H1 (cell line): ENCODE data around the gene HMGCLL1. TPM values are rescaled to one million over a fixed set of nuclear protein-coding genes. Genes with fewer than 3 reads are reported as not detected.

ENCODE experiments used
- CTCF ChIA-PET: fragments of 300-600 bp; sonication (Branson Sonifier 250); formaldehyde crosslinking; loops from one replicate; lab custom pipeline; 2021; ENCODE audit not compliant: partially characterized antibody; lab: Charles Lee
- POLR2A ChIA-PET: fragments of 300-600 bp; sonication (Branson Sonifier 250); formaldehyde crosslinking; loops from one replicate; lab custom pipeline; 2021; ENCODE audit warnings: inconsistent platforms; ENCODE audit not compliant: partially characterized antibody; lab: Charles Lee
- DNase-seq, 2 experiments: peaks; one replicate each; pipeline versions ENCODE4 v3.0.0 to v3.0.0-alpha.2; 2010 to 2022; ENCODE audit warnings: low spot score in 2 of 2, low read depth in 1 of 2, mixed read lengths in 1 of 2
- FAIRE-seq: peaks from 2 replicates; lab custom pipeline; 2011; peaks lifted over from hg19 to GRCh38; lab: Jason Lieb, UNC
- H2AFZ ChIP-seq: 2 replicates; pipeline ENCODE4 v1.8.1; 2012; ENCODE audit warnings: low read length, inconsistent platforms
- H2AK5ac ChIP-seq: 2 replicates; pipeline ENCODE4 v1.6.1; 2013; ENCODE audit warnings: low read depth, low read length
- H2BK120ac ChIP-seq: replicated peaks from 2 replicates; pipeline ENCODE3; 2013; ENCODE audit warnings: low read depth, low read length, inconsistent platforms
- H2BK12ac ChIP-seq: 2 replicates; pipeline ENCODE4 v1.6.1; 2013; ENCODE audit warnings: low read depth, low read length
- H2BK15ac ChIP-seq: 2 replicates; pipeline ENCODE4 v1.6.1; 2013; ENCODE audit warnings: low read length
- H2BK20ac ChIP-seq: 2 replicates; pipeline ENCODE4 v1.6.1; 2013; ENCODE audit warnings: low read length
- H2BK5ac ChIP-seq: 2 replicates; pipeline ENCODE4 v1.6.1; 2013; ENCODE audit warnings: low read depth, low read length
- H3K14ac ChIP-seq: 2 replicates; pipeline ENCODE4 v1.6.1; 2013; ENCODE audit warnings: inconsistent platforms; ENCODE audit not compliant: insufficient read length
- H3K18ac ChIP-seq: 2 replicates; pipeline ENCODE4 v1.6.1; 2013; ENCODE audit warnings: low read length; ENCODE audit errors: extremely low read depth
- H3K23ac ChIP-seq: 2 replicates; pipeline ENCODE4 v1.6.1; 2013; ENCODE audit warnings: inconsistent platforms; ENCODE audit not compliant: insufficient read length
- H3K23me2 ChIP-seq: 2 replicates; pipeline ENCODE4 v1.6.1; 2013; ENCODE audit warnings: low read depth, low read length
- H3K27ac ChIP-seq: 2 replicates; pipeline ENCODE4 v1.6.1; 2011; ENCODE audit warnings: low read depth, low read length, inconsistent platforms
- H3K27me3 ChIP-seq, 4 experiments: replicated peaks in 1 of 4; 1 replicate in 1 of 4; 2 replicates in 3 of 4; pipeline versions ENCODE4 v1.6.1 to v1.8.1; 2011 to 2013; ENCODE audit warnings: low read length in 3 of 4, mild to moderate bottlenecking in 3 of 4, inconsistent platforms in 2 of 4, mixed read lengths in 2 of 4, moderate library complexity in 1 of 4; ENCODE audit not compliant: control insufficient read depth in 3 of 4, insufficient read depth in 3 of 4; ENCODE audit errors: extremely low read depth in 1 of 4
- H3K36me3 ChIP-seq, 4 experiments: 2 replicates each; pipeline versions ENCODE4 v1.6.1 to v1.8.1; 2011 to 2013; ENCODE audit warnings: mild to moderate bottlenecking in 4 of 4, low read length in 3 of 4, moderate library complexity in 2 of 4, control low read depth in 1 of 4, inconsistent platforms in 1 of 4; ENCODE audit not compliant: insufficient read depth in 4 of 4, control insufficient read depth in 2 of 4
- H3K4ac ChIP-seq: replicated peaks from 2 replicates; pipeline ENCODE3; 2013; ENCODE audit warnings: low read length, low read depth, mixed read lengths, inconsistent platforms; ENCODE audit not compliant: insufficient read length
- H3K4me1 ChIP-seq, 4 experiments: replicated peaks in 1 of 4; 1 replicate in 1 of 4; 2 replicates in 3 of 4; pipeline versions ENCODE4 v1.6.1 to v1.8.1; 2011 to 2013; ENCODE audit warnings: low read length in 3 of 4, inconsistent platforms in 2 of 4, mixed read lengths in 1 of 4; ENCODE audit not compliant: insufficient read depth in 4 of 4, control insufficient read depth in 3 of 4
- H3K4me2 ChIP-seq, 2 experiments: 2 replicates each; pipeline versions ENCODE4 v1.6.1 to v1.8.1; 2011 to 2013; ENCODE audit warnings: low read depth in 2 of 2, low read length in 2 of 2, control low read depth in 1 of 2, inconsistent platforms in 1 of 2, mild to moderate bottlenecking in 1 of 2; ENCODE audit not compliant: insufficient read depth in 1 of 2
- H3K4me3 ChIP-seq, 4 experiments: fragments of 200-600, 300-600 bp in 1 of 4; sonication (generic), shearing (Covaris generic), sonication (Bioruptor Twin) in 1 of 4; 2 replicates each; pipeline versions ENCODE4 v1.5.1 to v1.8.1; 2011 to 2016; ENCODE audit warnings: low read length in 4 of 4, low read depth in 3 of 4, control low read depth in 2 of 4, inconsistent platforms in 2 of 4, mild to moderate bottlenecking in 2 of 4, mixed read lengths in 1 of 4, moderate library complexity in 1 of 4; ENCODE audit not compliant: insufficient read depth in 2 of 4; ENCODE audit errors: extremely low read depth in 1 of 4
- H3K56ac ChIP-seq: replicated peaks from 2 replicates; pipeline ENCODE3; 2013; ENCODE audit warnings: low read depth, mild to moderate bottlenecking, mixed read lengths, low read length, inconsistent platforms; ENCODE audit not compliant: insufficient read length
- H3K79me1 ChIP-seq: 2 replicates; pipeline ENCODE4 v1.6.1; 2013; ENCODE audit warnings: low read depth, low read length, control low read depth
- H3K79me2 ChIP-seq, 2 experiments: 2 replicates each; pipeline versions ENCODE4 v1.6.1 to v1.8.1; 2012 to 2013; ENCODE audit warnings: low read length in 2 of 2, mild to moderate bottlenecking in 2 of 2, inconsistent platforms in 1 of 2; ENCODE audit not compliant: insufficient read depth in 2 of 2, control insufficient read depth in 1 of 2
- H3K9ac ChIP-seq, 4 experiments: replicated peaks in 1 of 4; 1 replicate in 1 of 4; 2 replicates in 3 of 4; pipeline versions ENCODE4 v1.6.1 to v1.8.1; 2011 to 2013; ENCODE audit warnings: low read depth in 3 of 4, low read length in 3 of 4, control low read depth in 2 of 4, mild to moderate bottlenecking in 2 of 4, moderate library complexity in 2 of 4, inconsistent platforms in 1 of 4; ENCODE audit errors: extremely low read depth in 1 of 4
- H3K9me3 ChIP-seq, 2 experiments: 2 replicates each; pipeline versions ENCODE4 v1.6.1 to v1.8.1; 2012 to 2013; ENCODE audit warnings: mild to moderate bottlenecking in 2 of 2, moderate library complexity in 2 of 2, control low read depth in 1 of 2, inconsistent platforms in 1 of 2, low read depth in 1 of 2, low read length in 1 of 2, mixed read lengths in 1 of 2; ENCODE audit not compliant: insufficient read depth in 2 of 2
- H4K20me1 ChIP-seq, 2 experiments: replicated peaks in 1 of 2; 2 replicates each; pipeline versions ENCODE3 to v1.8.1; 2011 to 2013; ENCODE audit warnings: inconsistent platforms in 2 of 2, low read length in 2 of 2, mild to moderate bottlenecking in 1 of 2; ENCODE audit not compliant: insufficient read depth in 2 of 2, control insufficient read depth in 1 of 2
- H4K5ac ChIP-seq: 2 replicates; pipeline ENCODE4 v1.6.1; 2013; ENCODE audit warnings: low read length, low read depth, mixed read lengths, inconsistent platforms; ENCODE audit not compliant: insufficient read length
- H4K8ac ChIP-seq: 2 replicates; pipeline ENCODE4 v1.8.0; 2013; ENCODE audit warnings: mild to moderate bottlenecking, moderate library complexity, low read length, inconsistent platforms; ENCODE audit not compliant: insufficient read depth; ENCODE audit errors: extremely low read depth
- H4K91ac ChIP-seq: replicated peaks from 2 replicates; pipeline ENCODE3; 2013; ENCODE audit warnings: low read length, mixed read lengths, inconsistent platforms; ENCODE audit not compliant: insufficient read length
- BRCA1 ChIP-seq: IDR thresholded peaks from 2 replicates; pipeline ENCODE4 v1.6.1; 2012; ENCODE audit warnings: low read depth, low read length, improper control_type of control experiment
- MAFK ChIP-seq: IDR thresholded peaks from 2 replicates; pipeline ENCODE4 v1.6.1; 2012; ENCODE audit warnings: low read depth, mild to moderate bottlenecking, improper control_type of control experiment, low read length
- WGBS, 2 experiments: shearing (Covaris generic) in 1 of 2; methylation state at CpG; one replicate each; pipeline versions ENCODE4 v1.1.6 to v1.1.7; 2013 to 2015; ENCODE audit warnings: low lambda C conversion rate in 2 of 2, mixed read lengths in 2 of 2, inconsistent platforms in 1 of 2, low coverage in 1 of 2, missing lambda C conversion rate in 1 of 2; ENCODE audit not compliant: insufficient replicate concordance in 2 of 2, insufficient coverage in 1 of 2, insufficient read length in 1 of 2; ENCODE audit errors: extremely low coverage in 1 of 2, missing lambda C conversion rate in 1 of 2; 5-methylcytosine and 5-hydroxymethylcytosine counted together
- polyA plus RNA-seq, 7 experiments: library from polyadenylated mRNA; depleted of rRNA in 3 of 7; stranded (reverse) in 5 of 7; unstranded in 2 of 7; fragments of >200 nt in 5 of 7; fragments of 200-250 nt in 2 of 7; gene quantifications; 1 replicate in 5 of 7; 2 replicates in 1 of 7; 4 replicates in 1 of 7; pipeline versions ENCODE4 v1.2.1 to v1.2.3, GENCODE V29; 2011 to 2013; ENCODE audit warnings: missing spikeins in 2 of 7, mixed read lengths in 2 of 7
- total RNA-seq: library from RNA; stranded (reverse); fragmentation: NEBNext Ultra II Directional; extraction: Animal tissue kit (Norgen Biotek cat#: 25700); gene quantifications from 2 replicates; pipeline ENCODE4 v1.2.1, GENCODE V29; 2021

Gene HMGCLL1
- total and polyA plus RNA-seq, 2 of the 8 experiments (the other 6 are each of a cell fraction or from before 2014, with no cell fraction given) = 0.06 to 0.41 TPM

DNA sequence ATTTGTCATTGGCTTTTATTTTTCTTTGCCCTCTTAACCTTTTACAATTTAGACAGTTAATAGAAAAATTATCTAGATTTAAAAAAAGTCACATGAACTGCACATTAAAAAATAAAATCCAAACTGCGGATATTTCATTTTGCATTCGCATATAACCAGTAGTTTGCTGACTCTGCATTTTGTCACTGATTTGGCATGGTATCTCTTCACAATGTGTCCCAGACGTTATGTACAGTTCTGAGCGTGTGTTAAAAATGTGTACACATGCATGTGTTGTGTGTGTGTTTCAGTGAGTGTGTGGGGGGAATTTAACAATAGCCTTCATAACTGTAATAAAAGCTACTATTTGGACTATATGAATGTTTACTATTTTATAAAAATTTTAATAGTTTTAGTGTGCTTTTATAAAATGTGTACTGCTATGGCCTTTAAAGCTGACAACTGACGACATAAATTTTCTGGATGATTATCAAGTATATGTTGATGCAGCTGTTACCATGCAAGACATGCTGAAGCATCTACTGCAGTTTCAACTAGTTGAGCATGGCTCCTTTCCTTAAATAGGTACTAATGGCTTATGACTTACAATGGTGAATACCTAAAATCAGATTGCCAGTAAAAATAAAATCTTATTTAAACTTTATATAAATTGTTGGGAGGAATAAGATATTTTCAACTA is 67.7 kb downstream of the HMGCLL1 start:
- H2BK12ac ChIP-seq = no peak overlapping the region
- no peak overlapping the region for H3K4ac ChIP-seq
- no peaks in the 10 kb centered on the region for H3K23me2 ChIP-seq
- no peaks in the 10 kb centered on the region for H3K36me3 ChIP-seq
- H4K20me1 ChIP-seq = no peaks in the 10 kb centered on the region
- no peaks in the 10 kb centered on the region for H3K79me2 ChIP-seq
- no peak overlapping the region for H4K5ac ChIP-seq
- H3K4me1 ChIP-seq = no peaks in the 10 kb centered on the region
- H3K79me1 ChIP-seq = no peaks in the 10 kb centered on the region
- no peak overlapping the region for H2AFZ ChIP-seq
- H3K9ac ChIP-seq = no peak overlapping the region
- no peak overlapping the region for H2BK120ac ChIP-seq
- H4K91ac ChIP-seq = no peak overlapping the region
- H3K27ac ChIP-seq = no peak overlapping the region
- CTCF ChIA-PET = interaction anchor here (0.9 to 1.0 kb wide), 2 partner anchors 14 to 17 kb away, joined by 4 read pairs; no protein-coding TSS in a partner anchor
- H4K8ac ChIP-seq = no peak overlapping the region
- TF ChIP-seq BRCA1 (no peak), MAFK (peak; percentile 77)
- no peak overlapping the region for H2BK5ac ChIP-seq
- peaks cover 0 to 1% (median 0%) of the 10 kb centered on the region in 4 experiments; a peak in 1 of 7 replicates for H3K27me3 ChIP-seq
- no peak overlapping the region for H2AK5ac ChIP-seq
- H3K23ac ChIP-seq = no peak overlapping the region
- no peak overlapping the region for H2BK15ac ChIP-seq
- no peak overlapping the region for H3K4me2 ChIP-seq
- H3K56ac ChIP-seq = no peak overlapping the region
- H3K4me3 ChIP-seq = no peak overlapping the region
- no peak overlapping the region for H3K14ac ChIP-seq
- FAIRE-seq (no peak), DNase-seq (no peak)
- 94% methylated on average over 5 of the region's 5 CpGs; no CpG with 5 or more reads in 1 of the 2 experiments for WGBS, 2 experiments
- H3K9me3 ChIP-seq = no peaks in the 10 kb centered on the region
- no peak overlapping the region for H2BK20ac ChIP-seq
- POLR2A ChIA-PET = no interaction called here
- no peak overlapping the region for H3K18ac ChIP-seq
